ENCODE measurements around the gene CD180. TPM values are rescaled to one million over a fixed set of nuclear protein-coding genes. Genes with fewer than 3 reads are reported as not detected.

CD180 gene
- total RNA-seq = not detected in 2 replicates

DNA sequence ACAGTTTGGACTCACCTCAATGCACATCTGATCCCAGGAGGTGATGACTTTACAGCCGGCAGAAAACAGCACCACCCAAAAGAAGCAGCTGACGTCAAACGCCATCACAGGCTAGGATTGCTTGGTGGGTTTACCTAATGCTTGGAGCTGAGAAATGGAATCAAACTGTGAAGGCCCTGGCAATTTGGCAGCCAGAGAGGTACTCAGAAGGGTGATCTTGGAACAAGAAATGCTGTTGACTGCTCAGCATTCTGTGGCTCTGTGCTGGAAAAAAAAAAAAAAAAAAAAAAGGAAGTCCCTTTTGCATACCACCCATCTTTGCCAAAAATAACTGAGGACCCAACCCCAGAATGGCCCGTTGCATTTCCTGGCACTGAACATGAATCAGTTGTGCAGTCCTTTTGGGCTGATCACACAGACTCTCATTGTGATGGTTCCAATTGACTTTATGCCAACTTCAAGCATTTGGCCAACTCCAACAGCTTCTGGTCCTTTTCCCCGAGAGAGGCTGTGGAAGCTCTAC is at the start of gene CD180:
Gene CD180, minus strand, starts transcription at position 263 of the 523 bp plus-strand sequence. Its CDS starts 158 bp downstream, at position 105.

Data from hair follicle dermal papilla cell (primary cell).